Spleen (tissue), 11 donors: Measurements from ENCODE around the gene BOK. TPM values are rescaled to one million over a fixed set of nuclear protein-coding genes. Genes with fewer than 3 reads are reported as not detected.

ENCODE experiments used
- DNase-seq: peaks from one replicate; pipeline ENCODE4 v3.0.0-alpha.2; 2020
- H3K27ac ChIP-seq, 8 donors: fragments of 200-600 bp; sonication (generic) in 7 of 8; 1 replicate in 4 of 8; 2 replicates in 4 of 8; pipeline versions ENCODE4 v1.5.0 to v1.8.0; 2016 to 2021; ENCODE audit warnings: inconsistent platforms in 4 of 8, mild to moderate bottlenecking in 4 of 8, moderate library complexity in 1 of 8
- H3K27me3 ChIP-seq, 7 donors: fragments of 200-600 bp; sonication (generic) in 6 of 7; replicated peaks in 1 of 7; 1 replicate in 4 of 7; 2 replicates in 3 of 7; pipeline versions ENCODE4 v1.5.0 to v1.8.0; 2016 to 2021; ENCODE audit warnings: inconsistent platforms in 3 of 7, mild to moderate bottlenecking in 1 of 7
- H3K36me3 ChIP-seq, 6 donors: fragments of 200-600 bp; sonication (generic) in 5 of 6; 1 replicate in 4 of 6; 2 replicates in 2 of 6; pipeline versions ENCODE4 v1.5.0 to v1.8.0; 2016 to 2021; ENCODE audit warnings: inconsistent platforms in 2 of 6
- H3K4me1 ChIP-seq, 6 donors: fragments of 200-600 bp; sonication (generic) in 5 of 6; 1 replicate in 3 of 6; 2 replicates in 3 of 6; pipeline versions ENCODE4 v1.5.0 to v1.8.0; 2016 to 2021; ENCODE audit warnings: inconsistent platforms in 3 of 6
- H3K4me3 ChIP-seq, 8 donors: fragments of 200-600 bp; sonication (generic) in 7 of 8; 1 replicate in 4 of 8; 2 replicates in 4 of 8; pipeline versions ENCODE4 v1.5.0 to v1.8.0; 2016 to 2021; ENCODE audit warnings: inconsistent platforms in 4 of 8, mild to moderate bottlenecking in 4 of 8, moderate library complexity in 2 of 8
- H3K9me3 ChIP-seq, 8 donors: fragments of 200-600 bp; sonication (generic) in 7 of 8; 1 replicate in 4 of 8; 2 replicates in 4 of 8; pipeline versions ENCODE4 v1.5.0 to v1.8.0; 2016 to 2021; ENCODE audit warnings: inconsistent platforms in 4 of 8
- CTCF ChIP-seq, 11 experiments: fragments of 200-600 bp in 7 of 11; fragments of 450-650 bp in 4 of 11; sonication (generic) in 4 of 11; IDR thresholded peaks in 8 of 11; conservative IDR thresholded peaks in 3 of 11; 1 replicate in 7 of 11; 2 replicates in 4 of 11; pipeline versions ENCODE4 v1.4.0 to v1.8.0; 2016 to 2021; ENCODE audit warnings: antibody characterized with exemption in 11 of 11, inconsistent platforms in 4 of 11, mild to moderate bottlenecking in 1 of 11
- POLR2A ChIP-seq, 3 donors: fragments of 450-650 bp; IDR thresholded peaks; one replicate each; pipeline ENCODE4 v1.5.1; 2017; ENCODE audit warnings: antibody characterized with exemption in 3 of 3, mild to moderate bottlenecking in 1 of 3
- POLR2AphosphoS5 ChIP-seq, 3 donors: sonication (generic); formaldehyde crosslinking; IDR thresholded peaks; one replicate each; pipeline ENCODE4 v1.5.1; 2017; ENCODE audit warnings: antibody characterized with exemption in 3 of 3
- WGBS, 5 donors: extraction: QIAGEN DNeasy Blood & Tissue Kit in 3 of 5; methylation state at CpG; one replicate each; pipeline versions ENCODE4 v1.1.5 to v1.1.7; 2013 to 2018; 5-methylcytosine and 5-hydroxymethylcytosine counted together
- intact Hi-C: fragments of 100-400 bp; cut with DNase I; formaldehyde crosslinking; loops from one replicate; pipeline ENCODE4 v1.15.0; 2023; ENCODE audit warnings: low total_unique reads
- polyA plus RNA-seq, 3 donors: library from polyadenylated mRNA; stranded (reverse); fragments of 200-250 nt; gene quantifications; one replicate each; pipeline ENCODE4 v1.2.1, GENCODE V29; 2013
- total RNA-seq, 7 donors: library from RNA; depleted of rRNA in 3 of 7; stranded (reverse); fragments of >200 nt in 3 of 7; fragmentation: NEBNext Ultra II Directional in 4 of 7; extraction: Animal tissue kit (Norgen Biotek cat#: 25700) in 4 of 7; gene quantifications; one replicate each; pipeline versions ENCODE4 v1.1.0 to v1.2.1, GENCODE V29; 2016 to 2021
- donor health status: healthy with polysubstance abuse.
- donor health status: DM: no; HTN: no; CAD: no; lungs with moderate emphysema.
- donor health status: DM: no; HTN: no; CAD: no.
- donor health status: Bipolar disorder and iron deficiency.
- donor health status: healthy.
- donor health status: DM: no; HTN: no; CAD: no.
- donor health status: DM: yes; HTN: yes; CAD: no.

The BOK gene
- total and polyA plus RNA-seq, 10 donors: 3.0 to 19.4 (median 7.5) TPM

GRCh38 chr2:241551599-241551997 is 6.9 kb upstream of the BOK start:
- Histone ChIP-seq H3K27me3 (peaks cover 0 to 90% (median 9%) of the 10 kb centered on the region in 7 donors), H3K36me3 (no peaks in the 10 kb centered on the region), H3K27ac (no peak overlapping the region), H3K4me3 (peak overlapping the region in 2 of 8 donors; percentile 14 to 44), H3K9me3 (peaks cover 0 to 11% (median 9%) of the 10 kb centered on the region in 8 donors), H3K4me1 (peaks cover 0 to 21% (median 5%) of the 10 kb centered on the region in 6 donors)
- 47 to 61% (median 54%) methylated on average over 12 of the region's 12 CpGs for WGBS, 5 donors
- no peak for TF ChIP-seq POLR2AphosphoS5 (IDR thresholded peaks at IDR 0.05)
- TF ChIP-seq POLR2A (IDR thresholded peaks at IDR 0.05): no peak
- TF ChIP-seq CTCF (IDR thresholded peaks at IDR 0.05 in 8 of 11, conservative IDR thresholded peaks at IDR 0.05 in 3 of 11): no peak
- intact Hi-C loops: no loop called here
- no peak for DNase-seq

GRCh38 chr2:241551998-241552737 is 6.4 kb upstream of the BOK start:
- Histone ChIP-seq H3K27me3 (peaks cover 0 to 90% (median 6%) of the 10 kb centered on the region in 7 donors), H3K4me3 (peak overlapping the region in 2 of 8 donors; percentile 14 to 44), H3K9me3 (peaks cover 0 to 17% (median 15%) of the 10 kb centered on the region in 8 donors), H3K4me1 (peaks cover 0 to 21% (median 5%) of the 10 kb centered on the region in 6 donors), H3K36me3 (no peaks in the 10 kb centered on the region), H3K27ac (peak overlapping the region in 2 of 8 donors; percentile 1 to 36)
- no peak for TF ChIP-seq POLR2A (IDR thresholded peaks at IDR 0.05)
- TF ChIP-seq CTCF (IDR thresholded peaks at IDR 0.05 in 8 of 11, conservative IDR thresholded peaks at IDR 0.05 in 3 of 11): no peak
- TF ChIP-seq POLR2AphosphoS5 (IDR thresholded peaks at IDR 0.05): no peak
- 65 to 81% (median 72%) methylated on average over 29 to 33 of the region's 33 CpGs for WGBS, 5 donors
- intact Hi-C loops: no loop called here
- no peak for DNase-seq

GRCh38 chr2:241553512-241553830 is 5.1 kb upstream of the BOK start:
- no peak overlapping the region for H3K27ac ChIP-seq
- TF ChIP-seq POLR2AphosphoS5 (IDR thresholded peaks at IDR 0.05): peak in 1 of 3 donors; percentile 58
- TF ChIP-seq POLR2A (IDR thresholded peaks at IDR 0.05): no peak
- TF ChIP-seq CTCF (IDR thresholded peaks at IDR 0.05 in 8 of 11, conservative IDR thresholded peaks at IDR 0.05 in 3 of 11): no peak
- H3K9me3 ChIP-seq: peaks cover 0 to 23% (median 17%) of the 10 kb centered on the region in 8 donors
- H3K36me3 ChIP-seq: no peaks in the 10 kb centered on the region
- peak overlapping the region in 1 of 8 donors; percentile 44 for H3K4me3 ChIP-seq
- 66 to 74% (median 71%) methylated on average over 12 of the region's 12 CpGs for WGBS, 5 donors
- no peak for DNase-seq
- intact Hi-C loops: no loop called here
- peaks cover 0 to 26% (median 8%) of the 10 kb centered on the region in 6 donors for H3K4me1 ChIP-seq
- H3K27me3 ChIP-seq: peaks cover 0 to 91% (median 13%) of the 10 kb centered on the region in 7 donors

GRCh38 chr2:241553981-241554380 is 4.6 kb upstream of the BOK start:
- no peak overlapping the region for H3K27ac ChIP-seq
- intact Hi-C loops: no loop called here
- whole genome bisulfite sequencing, 5 donors: 56 to 93% (median 61%) methylated on average over 4 to 6 of the region's 6 CpGs

More at GRCh38 chr2:241553981-241554380, 4.6 kb upstream of the BOK start:
- peaks cover 0 to 91% (median 18%) of the 10 kb centered on the region in 7 donors for H3K27me3 ChIP-seq
- peaks cover 0 to 25% (median 17%) of the 10 kb centered on the region in 8 donors for H3K9me3 ChIP-seq
- DNase-seq: no peak
- H3K4me1 ChIP-seq: peaks cover 0 to 30% (median 11%) of the 10 kb centered on the region in 6 donors
- H3K4me3 ChIP-seq: no peak overlapping the region
- no peak for TF ChIP-seq POLR2AphosphoS5 (IDR thresholded peaks at IDR 0.05)
- TF ChIP-seq CTCF (IDR thresholded peaks at IDR 0.05 in 8 of 11, conservative IDR thresholded peaks at IDR 0.05 in 3 of 11): no peak
- no peaks in the 10 kb centered on the region for H3K36me3 ChIP-seq
